ENCODE measurements around the gene FARS2. TPM values are rescaled to one million over a fixed set of nuclear protein-coding genes. Genes with fewer than 3 reads are reported as not detected.

The FARS2 gene
- total and polyA plus RNA-seq, 2 donors (not counting 3 experiments of a cell fraction or from before 2014, with no cell fraction given): 20.2 to 20.5 TPM

GRCh38 chr6:5630636-5631035 is 369.3 kb downstream of the FARS2 start:
- DNase-seq (ENCODE audit: low read depth, low spot score) (no peak), FAIRE-seq (no peak)
- ChIA-PET POLR2A (no interaction called here), CTCF (interaction anchor here (2.5 kb wide), 1 partner anchor 159 kb away, joined by 8 read pairs; no protein-coding TSS in a partner anchor)
- Histone ChIP-seq H3K9me3 (replicated peaks; ENCODE audit: control insufficient read depth, insufficient read depth, low read length) (no peaks in the 10 kb centered on the region), H3K9me1 (replicated peaks; ENCODE audit: control insufficient read depth, extremely low read depth, insufficient read depth, low read length) (no peaks in the 10 kb centered on the region), H3K79me2 (ENCODE audit: control insufficient read depth, insufficient read depth, low read length) (no peaks in the 10 kb centered on the region), H3K4me2 (ENCODE audit: insufficient read depth, low read length) (no peak overlapping the region), H3K4me3 (replicated peaks in 1 of 3; ENCODE audit: insufficient read depth in 1 of 3, low read depth in 1 of 3, low read length in 3 of 3) (no peak overlapping the region), H3K9ac (replicated peaks; ENCODE audit: extremely low read depth, insufficient read depth, low read length) (no peak overlapping the region), H3K36me3 (ENCODE audit: control insufficient read depth in 2 of 2, extremely low read depth in 1 of 2, insufficient read depth in 2 of 2, low read length in 2 of 2) (no peaks in the 10 kb centered on the region), H3K27me3 (ENCODE audit: control insufficient read depth in 2 of 2, insufficient read depth in 2 of 2, low read length in 2 of 2) (no peaks in the 10 kb centered on the region), H4K20me1 (replicated peaks; ENCODE audit: control insufficient read depth, extremely low read depth, insufficient read depth, low read length) (no peaks in the 10 kb centered on the region), H3K4me1 (ENCODE audit: control insufficient read depth, extremely low read depth, insufficient read depth, low read length) (no peaks in the 10 kb centered on the region), H3K27ac (ENCODE audit: insufficient read depth, low read depth, low read length) (no peak overlapping the region), H2AFZ (ENCODE audit: low read depth, low read length) (no peak overlapping the region)
- no TSS peak for BruUV-seq (replicated peaks)
- dilution Hi-C loops (cut with MboI; ENCODE audit: extremely low pct_ligation_motif_present, low sequenced_read_pairs): no loop called here
- intact Hi-C loops (cut with micrococcal nuclease): no loop called here
- TF ChIP-seq EZH2 (IDR thresholded peaks at IDR 0.05; ENCODE audit: borderline replicate concordance, low read depth, low read length, severe bottlenecking) (no peak), JUN (IDR thresholded peaks at IDR 0.05; ENCODE audit: borderline replicate concordance, insufficient read depth, insufficient read length, low read depth) (no peak), POLR2AphosphoS5 (IDR thresholded peaks at IDR 0.05; ENCODE audit: insufficient read depth, low read depth, low read length) (no peak)
- TF ChIP-seq, protein P1, sequence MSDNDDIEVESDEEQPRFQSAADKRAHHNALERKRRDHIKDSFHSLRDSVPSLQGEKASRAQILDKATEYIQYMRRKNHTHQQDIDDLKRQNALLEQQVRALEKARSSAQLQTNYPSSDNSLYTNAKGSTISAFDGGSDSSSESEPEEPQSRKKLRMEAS (IDR thresholded peaks at IDR 0.05; ENCODE audit: insufficient read depth, insufficient read length): no peak

DNA sequence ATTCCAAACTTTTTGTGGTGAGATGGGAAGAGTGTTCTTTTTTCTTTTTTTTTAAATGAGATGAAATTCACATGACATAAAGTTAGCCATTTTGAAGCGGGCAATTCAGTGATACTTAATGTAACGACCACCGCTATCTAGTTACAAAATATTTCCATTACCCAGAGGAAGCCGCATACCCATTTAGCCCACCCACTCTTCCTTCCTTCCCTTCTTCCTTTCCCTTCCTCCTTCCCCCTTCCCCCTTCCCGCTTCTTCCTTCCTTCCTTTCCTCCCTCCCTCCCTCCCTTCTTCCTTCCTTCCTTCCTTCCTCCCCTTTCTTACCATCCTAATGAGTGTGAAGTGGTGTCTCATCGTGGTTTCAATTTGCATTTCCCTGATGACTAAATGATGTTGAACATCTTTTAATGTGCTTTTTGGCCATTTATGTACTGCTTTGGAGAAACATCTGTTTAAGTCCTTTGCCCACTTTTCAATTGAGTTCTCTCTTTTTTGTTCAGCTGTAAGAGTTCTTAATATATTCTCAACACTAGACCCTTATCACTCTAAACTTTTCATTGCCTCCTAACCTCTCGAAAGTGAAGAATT is 371.1 kb downstream of the FARS2 start:
- ChIA-PET POLR2A (no interaction called here), CTCF (interaction anchor here (2.5 kb wide), 1 partner anchor 161 kb away, joined by 8 read pairs; no protein-coding TSS in a partner anchor)
- FAIRE-seq (no peak), DNase-seq (ENCODE audit: low read depth, low spot score) (no peak)
- no peaks in the 10 kb centered on the region for H3K9me1 ChIP-seq (replicated peaks; ENCODE audit: control insufficient read depth, extremely low read depth, insufficient read depth, low read length)
- no peak overlapping the region for H3K27ac ChIP-seq (ENCODE audit: insufficient read depth, low read depth, low read length)
- dilution Hi-C loops (cut with MboI; ENCODE audit: extremely low pct_ligation_motif_present, low sequenced_read_pairs) (no loop called here), intact Hi-C loops (cut with micrococcal nuclease) (no loop called here)
- no peaks in the 10 kb centered on the region for H3K9me3 ChIP-seq (replicated peaks; ENCODE audit: control insufficient read depth, insufficient read depth, low read length)
- no peaks in the 10 kb centered on the region for H4K20me1 ChIP-seq (replicated peaks; ENCODE audit: control insufficient read depth, extremely low read depth, insufficient read depth, low read length)
- TF ChIP-seq CTCF (IDR thresholded peaks at IDR 0.05; ENCODE audit: extremely low read depth in 1 of 2, insufficient read depth in 1 of 2, low read depth in 1 of 2, low read length in 2 of 2): no peak
- no peak for TF ChIP-seq GATA2 (IDR thresholded peaks at IDR 0.05; ENCODE audit: insufficient read depth, insufficient read length, low read depth, low read length)
- TF ChIP-seq FOS (IDR thresholded peaks at IDR 0.05; ENCODE audit: borderline replicate concordance, insufficient read depth, low read length): no peak
- TF ChIP-seq MYC (IDR thresholded peaks at IDR 0.05; ENCODE audit: low read depth, low read length): no peak
- no peak for TF ChIP-seq JUN (IDR thresholded peaks at IDR 0.05; ENCODE audit: borderline replicate concordance, insufficient read depth, insufficient read length, low read depth)
- TF ChIP-seq, protein P1 (IDR thresholded peaks at IDR 0.05; ENCODE audit: insufficient read depth, insufficient read length): no peak
- no peak for TF ChIP-seq POLR2AphosphoS5 (IDR thresholded peaks at IDR 0.05; ENCODE audit: insufficient read depth, low read depth, low read length)
- no peak for TF ChIP-seq EZH2 (IDR thresholded peaks at IDR 0.05; ENCODE audit: borderline replicate concordance, low read depth, low read length, severe bottlenecking)
- no peak for TF ChIP-seq POLR2A (IDR thresholded peaks at IDR 0.05; ENCODE audit: low read depth, low read length)
- no peaks in the 10 kb centered on the region for H3K36me3 ChIP-seq (ENCODE audit: control insufficient read depth in 2 of 2, extremely low read depth in 1 of 2, insufficient read depth in 2 of 2, low read length in 2 of 2)
- no peak overlapping the region for H3K9ac ChIP-seq (replicated peaks; ENCODE audit: extremely low read depth, insufficient read depth, low read length)
- no peak overlapping the region for H3K4me3 ChIP-seq (replicated peaks in 1 of 3; ENCODE audit: insufficient read depth in 1 of 3, low read depth in 1 of 3, low read length in 3 of 3)
- H3K4me2 ChIP-seq (ENCODE audit: insufficient read depth, low read length): no peak overlapping the region
- H3K4me1 ChIP-seq (ENCODE audit: control insufficient read depth, extremely low read depth, insufficient read depth, low read length): no peaks in the 10 kb centered on the region
- H3K27me3 ChIP-seq (ENCODE audit: control insufficient read depth in 2 of 2, insufficient read depth in 2 of 2, low read length in 2 of 2): no peaks in the 10 kb centered on the region
- H2AFZ ChIP-seq (ENCODE audit: low read depth, low read length): no peak overlapping the region
- no peaks in the 10 kb centered on the region for H3K79me2 ChIP-seq (ENCODE audit: control insufficient read depth, insufficient read depth, low read length)
- BruUV-seq (replicated peaks): no TSS peak
